GM12878 (cell line): ENCODE data around the gene KRTAP10-3. TPM values are rescaled to one million over a fixed set of nuclear protein-coding genes. Genes with fewer than 3 reads are reported as not detected.
"Not testable (repeated sequence)": the region's sequence is repeated elsewhere in the genome, so short reads cannot be mapped to it uniquely, and the experiment has no call there.

Experiments
- ATAC-seq: fragments of 200-7000 bp; cut with Tn5 transposase; 3 replicates; pipeline ENCODE4 v1.9.1; 2020; ENCODE audit warnings: mild to moderate bottlenecking, moderate library complexity
- BruUV-seq: library from RNA; stranded (reverse); fragments of 400-500 nt; replicated peaks from 2 replicates; lab custom pipeline; 2021; lab: Mats Ljungman, UMichigan
- CTCF ChIA-PET: fragments of 300-600 bp; sonication (Branson Sonifier 250); formaldehyde crosslinking; extraction: SDS; loops from one replicate; lab custom pipeline; 2021; ENCODE audit warnings: inconsistent platforms; lab: Yijun Ruan, JAX
- POLR2A ChIA-PET: fragments of 350-600 bp; formaldehyde crosslinking; extraction: SDS; loops from one replicate; lab custom pipeline; 2021; ENCODE audit warnings: inconsistent platforms; lab: Charles Lee
- RAD21 ChIA-PET: fragments of 300-600 bp; sonication (Branson Sonifier 250); formaldehyde crosslinking; loops from one replicate; lab custom pipeline; 2023; ENCODE audit warnings: antibody characterized with exemption; ENCODE audit not compliant: unreplicated experiment; lab: Charles Lee
- SMC1A ChIA-PET: fragments of 300-600 bp; sonication (Branson Sonifier 250); formaldehyde crosslinking; loops from one replicate; lab custom pipeline; 2023; ENCODE audit not compliant: unreplicated experiment, uncharacterized antibody; lab: Charles Lee
- DNase-seq: peaks from one replicate; pipeline ENCODE4 v3.0.0-alpha.2; 2011; ENCODE audit warnings: low read depth, low spot score
- FAIRE-seq: peaks from 3 replicates; lab custom pipeline; 2011; peaks lifted over from hg19 to GRCh38; lab: Jason Lieb, UNC
- H2AFZ ChIP-seq: 2 replicates; pipeline ENCODE4 v1.6.0; 2011; ENCODE audit warnings: low read depth, low read length, control low read depth; ENCODE audit not compliant: control insufficient read depth
- H3K27ac ChIP-seq: 2 replicates; pipeline ENCODE4 v1.5.1; 2011; ENCODE audit warnings: control low read depth; ENCODE audit not compliant: control insufficient read depth, insufficient read depth
- H3K27me3 ChIP-seq, 2 experiments: replicated peaks in 1 of 2; 2 replicates each; pipeline versions ENCODE4 v1.6.0 to v1.6.1; 2011; ENCODE audit warnings: low read length in 1 of 2; ENCODE audit not compliant: control insufficient read depth in 2 of 2, insufficient read depth in 2 of 2
- H3K36me3 ChIP-seq, 2 experiments: 2 replicates each; pipeline ENCODE4 v1.5.1; 2011; ENCODE audit warnings: low read length in 1 of 2; ENCODE audit not compliant: control insufficient read depth in 2 of 2, insufficient read depth in 2 of 2
- H3K4me1 ChIP-seq: 2 replicates; pipeline ENCODE4 v1.6.1; 2011; ENCODE audit warnings: mild to moderate bottlenecking, low read length, moderate library complexity, mixed read lengths; ENCODE audit not compliant: control insufficient read depth, insufficient read depth
- H3K4me2 ChIP-seq: 2 replicates; pipeline ENCODE4 v1.6.0; 2011; ENCODE audit warnings: control low read depth; ENCODE audit not compliant: control insufficient read depth, insufficient read depth
- H3K4me3 ChIP-seq: fragments of 200-600 bp; sonication (generic); 2 replicates; pipeline ENCODE4 v1.5.1; 2016
- H3K79me2 ChIP-seq: 2 replicates; pipeline ENCODE4 v1.6.0; 2011; ENCODE audit warnings: low read length; ENCODE audit not compliant: control insufficient read depth, insufficient read depth
- H3K9ac ChIP-seq: 2 replicates; pipeline ENCODE4 v1.8.0; 2011; ENCODE audit warnings: low read length, control low read depth, mixed read lengths; ENCODE audit not compliant: control insufficient read depth, insufficient read depth
- H3K9me3 ChIP-seq: replicated peaks from 3 replicates; pipeline ENCODE4 v1.5.1; 2011; ENCODE audit warnings: mild to moderate bottlenecking, low read length; ENCODE audit not compliant: control insufficient read depth, insufficient read depth
- H4K20me1 ChIP-seq: 2 replicates; pipeline ENCODE4 v1.6.0; 2011; ENCODE audit not compliant: control insufficient read depth, insufficient read depth
- ATF7 ChIP-seq: fragments of 450-650 bp; IDR thresholded peaks from 2 replicates; pipeline ENCODE4 v1.6.1; 2016; ENCODE audit warnings: low read depth, mild to moderate bottlenecking
- DPF2 ChIP-seq: fragments of 450-650 bp; IDR thresholded peaks from 2 replicates; pipeline ENCODE4 v1.6.1; 2017; ENCODE audit warnings: mild to moderate bottlenecking
- IKZF2 ChIP-seq, 2 experiments: fragments of 450-650 bp; IDR thresholded peaks; 2 replicates each; pipeline ENCODE4 v1.6.1; 2017; ENCODE audit warnings: mild to moderate bottlenecking in 2 of 2, moderate library complexity in 2 of 2
- SMAD1 ChIP-seq: fragments of 450-650 bp; IDR thresholded peaks from 2 replicates; pipeline ENCODE4 v1.6.1; 2018; ENCODE audit warnings: mild to moderate bottlenecking, low read depth; ENCODE audit not compliant: partially characterized antibody
- WGBS: methylation state at CpG from one replicate; pipeline ENCODE4 v1.1.6; 2016; ENCODE audit warnings: low lambda C conversion rate; ENCODE audit not compliant: insufficient replicate concordance, insufficient coverage; ENCODE audit errors: missing lambda C conversion rate; 5-methylcytosine and 5-hydroxymethylcytosine counted together
- in situ Hi-C: fragments of 300-500 bp; cut with MboI; formaldehyde crosslinking; loops from 9 replicates; pipeline ENCODE4 v1.14.3; 2018; ENCODE audit warnings: mixed read lengths
- intact Hi-C: fragments of 100-400 bp; cut with micrococcal nuclease; formaldehyde crosslinking; loops from one replicate; pipeline ENCODE4 v1.14.2; 2022; ENCODE audit not compliant: unreplicated experiment
- polyA plus RNA-seq, 11 experiments: library from polyadenylated mRNA; depleted of rRNA in 4 of 11; unstranded in 6 of 11; stranded (reverse) in 5 of 11; fragments of >200 nt; fragmentation: Nextera tagmentation in 4 of 11; fragmentation: Illumina TruSeq in 1 of 11; extraction: Ambion mirVana in 4 of 11; extraction: Trizol in 1 of 11; gene quantifications; 1 replicate in 1 of 11; 2 replicates in 10 of 11; pipeline versions ENCODE4 v1.2.1 to v1.2.3, GENCODE V29; 2011 to 2016; ENCODE audit warnings: inconsistent platforms in 2 of 11, missing spikeins in 2 of 11, low read depth in 1 of 11
- total RNA-seq, 4 experiments: library from RNA; depleted of rRNA in 3 of 4; stranded (reverse); fragments of >200 nt in 3 of 4; fragmentation: Illumina TruSeq in 1 of 4; extraction: Trizol in 1 of 4; gene quantifications; 2 replicates each; pipeline versions ENCODE4 v1.2.1 to v1.2.3, GENCODE V29; 2013 to 2021
- TF ChIP-seq, protein P1 (sequence below): IDR thresholded peaks from 2 replicates; pipeline ENCODE4 v1.6.1; 2012; ENCODE audit warnings: low read length, inconsistent platforms
- TF ChIP-seq, protein P2 (sequence below): IDR thresholded peaks from 2 replicates; pipeline ENCODE4 v1.6.1; 2011; ENCODE audit warnings: borderline replicate concordance, low read depth, mild to moderate bottlenecking, moderate library complexity, mixed read lengths, low read length; ENCODE audit not compliant: insufficient read depth; ENCODE audit errors: extremely low read length
- TF ChIP-seq, protein P3 (sequence below): fragments of 450-650 bp; IDR thresholded peaks from 2 replicates; pipeline ENCODE4 v1.6.1; 2017; ENCODE audit warnings: low read depth, mild to moderate bottlenecking, moderate library complexity

KRTAP10-3 gene
- total and polyA plus RNA-seq, 10 of the 15 experiments (the other 5 are each of a cell fraction or from before 2014, with no cell fraction given): not detected

DNA sequence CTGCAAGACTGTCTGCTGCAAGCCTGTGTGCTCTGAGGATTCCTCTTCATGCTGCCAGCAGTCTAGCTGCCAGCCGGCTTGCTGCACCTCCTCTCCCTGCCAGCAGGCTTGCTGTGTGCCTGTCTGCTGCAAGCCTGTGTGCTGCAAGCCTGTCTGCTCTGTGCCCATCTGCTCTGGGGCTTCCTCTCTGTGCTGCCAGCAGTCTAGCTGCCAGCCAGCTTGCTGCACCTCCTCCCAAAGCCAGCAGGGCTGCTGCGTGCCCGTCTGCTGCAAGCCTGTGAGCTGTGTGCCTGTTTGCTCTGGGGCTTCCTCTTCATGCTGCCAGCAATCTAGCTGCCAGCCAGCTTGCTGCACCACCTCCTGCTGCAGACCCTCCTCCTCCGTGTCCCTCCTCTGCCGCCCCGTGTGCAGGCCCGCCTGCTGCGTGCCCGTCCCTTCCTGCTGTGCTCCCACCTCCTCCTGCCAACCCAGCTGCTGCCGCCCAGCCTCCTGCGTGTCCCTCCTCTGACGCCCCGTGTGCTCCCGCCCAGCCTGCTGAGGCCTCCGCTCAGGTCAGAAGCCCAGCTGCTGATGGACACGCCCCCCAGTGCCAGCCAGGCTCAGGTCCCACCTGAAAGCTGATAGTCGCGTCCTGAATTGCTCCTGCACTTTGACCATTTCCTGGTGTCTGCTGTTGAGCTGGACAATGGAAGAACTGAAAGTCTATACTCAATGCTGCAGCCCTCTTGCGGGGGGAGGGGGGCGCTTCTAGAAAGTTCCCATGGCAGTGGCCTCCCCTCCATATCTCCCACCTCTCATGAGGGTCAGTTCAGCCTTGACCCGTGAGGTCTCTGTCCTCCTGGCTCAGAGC is 16.1 kb upstream of the KRTAP10-3 start:
- 17% methylated on average over 21 of the region's 21 CpGs for WGBS
- Histone ChIP-seq H3K36me3 (no peaks in the 10 kb centered on the region), H3K9me3 (peaks cover 1% of the 10 kb centered on the region; the same call in 2 of the 3 replicates), H3K27ac (no peak overlapping the region), H3K4me3 (no peak overlapping the region), H3K27me3 (no peaks in the 10 kb centered on the region), H3K4me1 (no peaks in the 10 kb centered on the region), H4K20me1 (no peaks in the 10 kb centered on the region), H2AFZ (no peak overlapping the region), H3K79me2 (no peaks in the 10 kb centered on the region), H3K9ac (no peak overlapping the region), H3K4me2 (no peak overlapping the region)
- RAD21 ChIA-PET: no interaction called here
- intact Hi-C loops: no loop called here
- POLR2A ChIA-PET: no interaction called here
- in situ Hi-C loops: no loop called here
- ATAC-seq (no peak), DNase-seq (no peak), FAIRE-seq (no peak)
- SMC1A ChIA-PET: no interaction called here
- no peak for TF ChIP-seq ATF7
- TF ChIP-seq, protein P1, sequence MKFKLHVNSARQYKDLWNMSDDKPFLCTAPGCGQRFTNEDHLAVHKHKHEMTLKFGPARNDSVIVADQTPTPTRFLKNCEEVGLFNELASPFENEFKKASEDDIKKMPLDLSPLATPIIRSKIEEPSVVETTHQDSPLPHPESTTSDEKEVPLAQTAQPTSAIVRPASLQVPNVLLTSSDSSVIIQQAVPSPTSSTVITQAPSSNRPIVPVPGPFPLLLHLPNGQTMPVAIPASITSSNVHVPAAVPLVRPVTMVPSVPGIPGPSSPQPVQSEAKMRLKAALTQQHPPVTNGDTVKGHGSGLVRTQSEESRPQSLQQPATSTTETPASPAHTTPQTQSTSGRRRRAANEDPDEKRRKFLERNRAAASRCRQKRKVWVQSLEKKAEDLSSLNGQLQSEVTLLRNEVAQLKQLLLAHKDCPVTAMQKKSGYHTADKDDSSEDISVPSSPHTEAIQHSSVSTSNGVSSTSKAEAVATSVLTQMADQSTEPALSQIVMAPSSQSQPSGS: no peak
- TF ChIP-seq DPF2: no peak
- TF ChIP-seq, protein P2, sequence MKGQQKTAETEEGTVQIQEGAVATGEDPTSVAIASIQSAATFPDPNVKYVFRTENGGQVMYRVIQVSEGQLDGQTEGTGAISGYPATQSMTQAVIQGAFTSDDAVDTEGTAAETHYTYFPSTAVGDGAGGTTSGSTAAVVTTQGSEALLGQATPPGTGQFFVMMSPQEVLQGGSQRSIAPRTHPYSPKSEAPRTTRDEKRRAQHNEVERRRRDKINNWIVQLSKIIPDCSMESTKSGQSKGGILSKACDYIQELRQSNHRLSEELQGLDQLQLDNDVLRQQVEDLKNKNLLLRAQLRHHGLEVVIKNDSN: no peak
- no peak for TF ChIP-seq SMAD1
- TF ChIP-seq, protein P3, sequence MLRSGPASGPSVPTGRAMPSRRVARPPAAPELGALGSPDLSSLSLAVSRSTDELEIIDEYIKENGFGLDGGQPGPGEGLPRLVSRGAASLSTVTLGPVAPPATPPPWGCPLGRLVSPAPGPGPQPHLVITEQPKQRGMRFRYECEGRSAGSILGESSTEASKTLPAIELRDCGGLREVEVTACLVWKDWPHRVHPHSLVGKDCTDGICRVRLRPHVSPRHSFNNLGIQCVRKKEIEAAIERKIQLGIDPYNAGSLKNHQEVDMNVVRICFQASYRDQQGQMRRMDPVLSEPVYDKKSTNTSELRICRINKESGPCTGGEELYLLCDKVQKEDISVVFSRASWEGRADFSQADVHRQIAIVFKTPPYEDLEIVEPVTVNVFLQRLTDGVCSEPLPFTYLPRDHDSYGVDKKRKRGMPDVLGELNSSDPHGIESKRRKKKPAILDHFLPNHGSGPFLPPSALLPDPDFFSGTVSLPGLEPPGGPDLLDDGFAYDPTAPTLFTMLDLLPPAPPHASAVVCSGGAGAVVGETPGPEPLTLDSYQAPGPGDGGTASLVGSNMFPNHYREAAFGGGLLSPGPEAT: no peak
- TF ChIP-seq IKZF2 (IDR thresholded peaks at IDR 0.05): no peak
- no TSS peak for BruUV-seq
- CTCF ChIA-PET: no interaction called here

DNA sequence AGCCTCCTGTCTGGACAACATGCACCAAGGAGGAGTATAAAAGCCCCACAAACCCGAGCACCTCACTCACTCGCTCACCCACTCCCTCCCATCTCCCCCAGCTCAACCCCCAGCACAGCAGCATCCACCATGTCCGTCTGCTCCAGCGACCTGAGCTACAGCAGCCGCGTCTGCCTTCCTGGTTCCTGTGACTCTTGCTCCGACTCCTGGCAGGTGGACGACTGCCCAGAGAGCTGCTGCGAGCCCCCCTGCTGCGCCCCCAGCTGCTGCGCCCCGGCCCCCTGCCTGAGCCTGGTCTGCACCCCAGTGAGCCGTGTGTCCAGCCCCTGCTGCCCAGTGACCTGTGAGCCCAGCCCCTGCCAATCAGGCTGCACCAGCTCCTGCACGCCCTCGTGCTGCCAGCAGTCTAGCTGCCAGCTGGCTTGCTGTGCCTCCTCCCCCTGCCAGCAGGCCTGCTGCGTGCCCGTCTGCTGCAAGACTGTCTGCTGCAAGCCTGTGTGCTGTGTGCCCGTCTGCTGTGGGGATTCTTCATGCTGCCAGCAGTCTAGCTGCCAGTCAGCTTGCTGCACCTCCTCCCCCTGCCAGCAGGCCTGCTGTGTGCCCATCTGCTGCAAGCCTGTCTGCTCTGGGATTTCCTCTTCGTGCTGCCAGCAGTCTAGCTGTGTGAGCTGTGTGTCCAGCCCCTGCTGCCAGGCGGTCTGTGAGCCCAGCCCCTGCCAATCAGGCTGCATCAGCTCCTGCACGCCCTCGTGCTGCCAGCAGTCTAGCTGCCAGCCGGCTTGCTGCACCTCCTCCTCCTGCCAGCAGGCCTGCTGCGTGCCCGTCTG is 15.2 kb upstream of the KRTAP10-3 start, which contains the start of gene KRTAP10-4:
Gene KRTAP10-4, plus strand, starts transcription at position 100 of the 827 bp plus-strand sequence. Its CDS starts 30 bp downstream, at position 130.
- H3K79me2 ChIP-seq, RAD21 ChIA-PET, H4K20me1 ChIP-seq, CTCF ChIA-PET, SMC1A ChIA-PET, H3K36me3 ChIP-seq, ATAC-seq, H3K9me3 ChIP-seq, POLR2A ChIA-PET, intact Hi-C loops, H2AFZ ChIP-seq, H3K4me1 ChIP-seq, H3K4me2 ChIP-seq, FAIRE-seq, H3K4me3 ChIP-seq, H3K27ac ChIP-seq, DNase-seq, H3K27me3 ChIP-seq, H3K9ac ChIP-seq, BruUV-seq, in situ Hi-C loops: not testable (repeated sequence)
- WGBS: 24% methylated on average over 20 of the region's 25 CpGs
